ENCODE data around the gene CPEB4. TPM values are rescaled to one million over a fixed set of nuclear protein-coding genes. Genes with fewer than 3 reads are reported as not detected.

Gene CPEB4
- total and polyA plus RNA-seq, 2 of the 4 experiments (the other 2 are of a cell fraction): 7.8 to 22.6 TPM

- no peak overlapping the region for H3K56ac ChIP-seq (ENCODE audit: extremely low read depth, insufficient read depth, low read length)
- no peak for TF ChIP-seq MXI1 (IDR thresholded peaks at IDR 0.05; ENCODE audit: borderline replicate concordance, low read depth, low read length)
- no peak for TF ChIP-seq FOS (IDR thresholded peaks at IDR 0.05; ENCODE audit: low read depth, low read length)
- TF ChIP-seq RCOR1 (IDR thresholded peaks at IDR 0.05; ENCODE audit: insufficient replicate concordance, low read length): no peak
- no peak for TF ChIP-seq RFX5 (IDR thresholded peaks at IDR 0.05; ENCODE audit: low read depth, low read length)
- TF ChIP-seq CHD1 (IDR thresholded peaks at IDR 0.05; ENCODE audit: low read depth, low read length): no peak
- no peak for TF ChIP-seq BHLHE40 (IDR thresholded peaks at IDR 0.05; ENCODE audit: low read depth, low read length)
- no peak for TF ChIP-seq POLR2A (IDR thresholded peaks at IDR 0.05; ENCODE audit: low read depth, low read length)
- no peak for TF ChIP-seq MAZ (IDR thresholded peaks at IDR 0.05; ENCODE audit: borderline replicate concordance, low read depth, low read length)
- no peak for TF ChIP-seq RAD21 (IDR thresholded peaks at IDR 0.05; ENCODE audit: low read length)
- no peak for TF ChIP-seq ELK1 (IDR thresholded peaks at IDR 0.05; ENCODE audit: borderline replicate concordance, low read depth, low read length)
- TF ChIP-seq CEBPB (IDR thresholded peaks at IDR 0.05; ENCODE audit: low read depth, low read length): no peak
- no peak for TF ChIP-seq SMC3 (IDR thresholded peaks at IDR 0.05; ENCODE audit: low read depth, low read length)
- no peak for TF ChIP-seq USF2 (IDR thresholded peaks at IDR 0.05; ENCODE audit: low read depth, low read length)
- TF ChIP-seq NFE2L2 (IDR thresholded peaks at IDR 0.05; ENCODE audit: low read depth, low read length): no peak
- no peak for TF ChIP-seq MAFK (IDR thresholded peaks at IDR 0.05; ENCODE audit: low read depth, low read length)
- TF ChIP-seq CTCF (conservative IDR thresholded peaks at IDR 0.05; ENCODE audit: low read depth, low read length): no peak
- no peak overlapping the region for H2AFZ ChIP-seq (replicated peaks; ENCODE audit: low read length, poor library complexity)
- no peak overlapping the region for H4K8ac ChIP-seq (ENCODE audit: low read depth in 2 of 2, low read length in 2 of 2)
- dilution Hi-C loops (cut with HindIII; ENCODE audit: low sequenced_read_pairs, unreplicated experiment) (no loop called here), in situ Hi-C loops (cut with MboI; ENCODE audit: low sequenced_read_pairs) (no loop called here), intact Hi-C loops (cut with micrococcal nuclease) (no loop called here)
- H2AK5ac ChIP-seq (ENCODE audit: low read depth, low read length): no peak overlapping the region
- ChIA-PET CTCF (no interaction called here), POLR2A (ENCODE audit: unreplicated experiment) (interaction anchor here (0.6 kb wide), 1 partner anchor 460 kb away, joined by 3 read pairs; no protein-coding TSS in a partner anchor)
- H4K5ac ChIP-seq (ENCODE audit: low read depth, low read length): no peak overlapping the region
- no peaks in the 10 kb centered on the region for H3K79me1 ChIP-seq (ENCODE audit: low read depth in 1 of 2, low read length in 2 of 2)
- no peak overlapping the region for H3K4ac ChIP-seq (ENCODE audit: low read depth, low read length)
- H2BK20ac ChIP-seq (ENCODE audit: low read depth, low read length): no peak overlapping the region
- H3K36me3 ChIP-seq (ENCODE audit: control insufficient read depth, insufficient read depth, low read length): no peaks in the 10 kb centered on the region
- H3K27ac ChIP-seq (ENCODE audit: insufficient read depth, low read length): no peak overlapping the region
- no peak overlapping the region for H3K4me3 ChIP-seq (ENCODE audit: insufficient read depth, low read depth, low read length)
- H2AK9ac ChIP-seq (replicated peaks; ENCODE audit: low read depth, low read length, poor library complexity): no peak overlapping the region
- H2BK120ac ChIP-seq (ENCODE audit: low read depth, low read length): no peak overlapping the region
- no peak overlapping the region for H3K4me2 ChIP-seq (ENCODE audit: low read depth, low read length)
- no peak overlapping the region for H3K18ac ChIP-seq (ENCODE audit: low read depth, low read length)
- H2BK15ac ChIP-seq (ENCODE audit: low read depth, low read length): no peak overlapping the region
- peaks cover 14% of the 10 kb centered on the region for H3K27me3 ChIP-seq (ENCODE audit: control insufficient read depth, insufficient read depth, low read length)
- no peak for ATAC-seq (ENCODE audit: low read depth)
- H4K20me1 ChIP-seq (ENCODE audit: insufficient read depth, low read length): no peaks in the 10 kb centered on the region
- no peaks in the 10 kb centered on the region for H3K4me1 ChIP-seq (ENCODE audit: control insufficient read depth, insufficient read depth, low read length)
- peaks cover 12% of the 10 kb centered on the region for H3K9me3 ChIP-seq (ENCODE audit: control insufficient read depth, insufficient read depth, low read length)
- no peaks in the 10 kb centered on the region for H3K9me1 ChIP-seq (ENCODE audit: insufficient read depth, low read length)
- no peak overlapping the region for H3K14ac ChIP-seq (replicated peaks; ENCODE audit: low read depth, low read length)
- no peak for DNase-seq
- H2BK5ac ChIP-seq (ENCODE audit: low read depth, low read length, poor library complexity, severe bottlenecking): no peak overlapping the region
- 67% methylated on average over 5 of the region's 10 CpGs; no CpG with 5 or more reads in 1 of the 2 experiments for WGBS, 2 experiments (ENCODE audit: extremely low coverage in 2 of 2, insufficient read length in 1 of 2)
- no TSS peak for BruUV-seq (replicated peaks)
- H3K9ac ChIP-seq (ENCODE audit: low read depth, low read length): no peak overlapping the region
- H4K91ac ChIP-seq (ENCODE audit: insufficient read depth, low read depth, low read length): no peak overlapping the region
- H3K23ac ChIP-seq (ENCODE audit: low read depth, low read length): no peak overlapping the region
These were observed 36.4 kb upstream of the CPEB4 start for GRCh38 chr5:173851595-173852243.

Measured in IMR-90 (cell line).